Limb (tissue), 2 donors: ENCODE measurements around the gene ARHGEF39.

ENCODE experiments used
- DNase-seq, 2 donors: peaks; one replicate each; pipeline ENCODE4 v3.0.0-alpha.2; 2016; ENCODE audit errors: extremely low spot score in 2 of 2

The ARHGEF39 gene

DNA sequence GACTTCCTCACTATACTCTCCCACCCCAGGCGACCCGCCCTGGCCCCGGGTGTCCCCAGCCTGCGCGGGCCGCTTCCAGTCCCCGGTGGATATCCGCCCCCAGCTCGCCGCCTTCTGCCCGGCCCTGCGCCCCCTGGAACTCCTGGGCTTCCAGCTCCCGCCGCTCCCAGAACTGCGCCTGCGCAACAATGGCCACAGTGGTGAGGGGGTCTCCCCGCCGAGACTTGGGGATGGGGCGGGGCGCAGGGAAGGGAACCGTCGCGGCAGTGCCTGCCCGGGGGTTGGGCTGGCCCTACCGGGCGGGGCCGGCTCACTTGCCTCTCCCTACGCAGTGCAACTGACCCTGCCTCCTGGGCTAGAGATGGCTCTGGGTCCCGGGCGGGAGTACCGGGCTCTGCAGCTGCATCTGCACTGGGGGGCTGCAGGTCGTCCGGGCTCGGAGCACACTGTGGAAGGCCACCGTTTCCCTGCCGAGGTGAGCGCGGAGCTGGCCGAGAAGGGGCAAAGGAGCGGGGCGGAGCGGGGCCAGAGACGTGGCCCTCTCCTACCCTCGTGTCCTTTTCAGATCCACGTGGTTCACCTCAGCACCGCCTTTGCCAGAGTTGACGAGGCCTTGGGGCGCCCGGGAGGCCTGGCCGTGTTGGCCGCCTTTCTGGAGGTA is 10.9 kb upstream of the ARHGEF39 start:
- DNase-seq, result peak; percentile 73 to 88

DNA sequence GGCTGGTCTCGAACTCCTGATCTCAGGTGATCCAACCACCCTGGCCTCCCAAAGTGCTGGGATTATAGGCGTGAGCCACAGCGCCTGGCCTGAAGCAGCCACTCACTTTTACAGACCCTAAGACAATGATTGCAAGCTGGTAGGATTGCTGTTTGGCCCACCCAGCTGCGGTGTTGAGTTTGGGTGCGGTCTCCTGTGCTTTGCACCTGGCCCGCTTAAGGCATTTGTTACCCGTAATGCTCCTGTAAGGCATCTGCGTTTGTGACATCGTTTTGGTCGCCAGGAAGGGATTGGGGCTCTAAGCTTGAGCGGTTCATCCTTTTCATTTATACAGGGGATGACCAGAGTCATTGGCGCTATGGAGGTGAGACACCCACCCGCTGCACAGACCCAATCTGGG is 10.2 kb upstream of the ARHGEF39 start:
- no peak for DNase-seq

DNA sequence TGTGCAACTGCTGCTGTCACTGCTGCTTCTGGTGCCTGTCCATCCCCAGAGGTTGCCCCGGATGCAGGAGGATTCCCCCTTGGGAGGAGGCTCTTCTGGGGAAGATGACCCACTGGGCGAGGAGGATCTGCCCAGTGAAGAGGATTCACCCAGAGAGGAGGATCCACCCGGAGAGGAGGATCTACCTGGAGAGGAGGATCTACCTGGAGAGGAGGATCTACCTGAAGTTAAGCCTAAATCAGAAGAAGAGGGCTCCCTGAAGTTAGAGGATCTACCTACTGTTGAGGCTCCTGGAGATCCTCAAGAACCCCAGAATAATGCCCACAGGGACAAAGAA is 9.0 kb upstream of the ARHGEF39 start:
- DNase-seq, result no peak

DNA sequence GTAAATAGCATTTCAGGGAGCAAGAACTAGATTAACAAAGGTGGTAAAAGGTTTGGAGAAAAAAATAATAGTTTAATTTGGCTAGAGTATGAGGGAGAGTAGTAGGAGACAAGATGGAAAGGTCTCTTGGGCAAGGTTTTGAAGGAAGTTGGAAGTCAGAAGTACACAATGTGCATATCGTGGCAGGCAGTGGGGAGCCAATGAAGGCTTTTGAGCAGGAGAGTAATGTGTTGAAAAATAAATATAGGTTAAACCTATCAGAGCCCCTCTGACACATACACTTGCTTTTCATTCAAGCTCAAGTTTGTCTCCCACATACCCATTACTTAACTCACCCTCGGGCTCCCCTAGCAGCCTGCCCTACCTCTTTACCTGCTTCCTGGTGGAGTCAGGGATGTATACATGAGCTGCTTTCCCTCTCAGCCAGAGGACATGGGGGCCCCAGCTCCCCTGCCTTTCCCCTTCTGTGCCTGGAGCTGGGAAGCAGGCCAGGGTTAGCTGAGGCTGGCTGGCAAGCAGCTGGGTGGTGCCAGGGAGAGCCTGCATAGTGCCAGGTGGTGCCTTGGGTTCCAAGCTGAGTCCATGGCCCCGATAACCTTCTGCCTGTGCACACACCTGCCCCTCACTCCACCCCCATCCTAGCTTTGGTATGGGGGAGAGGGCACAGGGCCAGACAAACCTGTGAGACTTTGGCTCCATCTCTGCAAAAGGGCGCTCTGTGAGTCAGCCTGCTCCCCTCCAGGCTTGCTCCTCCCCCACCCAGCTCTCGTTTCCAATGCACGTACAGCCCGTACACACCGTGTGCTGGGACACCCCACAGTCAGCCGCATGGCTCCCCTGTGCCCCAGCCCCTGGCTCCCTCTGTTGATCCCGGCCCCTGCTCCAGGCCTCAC is 8.4 kb upstream of the ARHGEF39 start, which contains the start of gene CA9:
Gene CA9, plus strand, starts transcription at position 797 of the 893 bp plus-strand sequence. Its CDS starts 32 bp downstream, at position 829.
- DNase-seq, result peak in 1 of 2 donors; percentile 61

DNA sequence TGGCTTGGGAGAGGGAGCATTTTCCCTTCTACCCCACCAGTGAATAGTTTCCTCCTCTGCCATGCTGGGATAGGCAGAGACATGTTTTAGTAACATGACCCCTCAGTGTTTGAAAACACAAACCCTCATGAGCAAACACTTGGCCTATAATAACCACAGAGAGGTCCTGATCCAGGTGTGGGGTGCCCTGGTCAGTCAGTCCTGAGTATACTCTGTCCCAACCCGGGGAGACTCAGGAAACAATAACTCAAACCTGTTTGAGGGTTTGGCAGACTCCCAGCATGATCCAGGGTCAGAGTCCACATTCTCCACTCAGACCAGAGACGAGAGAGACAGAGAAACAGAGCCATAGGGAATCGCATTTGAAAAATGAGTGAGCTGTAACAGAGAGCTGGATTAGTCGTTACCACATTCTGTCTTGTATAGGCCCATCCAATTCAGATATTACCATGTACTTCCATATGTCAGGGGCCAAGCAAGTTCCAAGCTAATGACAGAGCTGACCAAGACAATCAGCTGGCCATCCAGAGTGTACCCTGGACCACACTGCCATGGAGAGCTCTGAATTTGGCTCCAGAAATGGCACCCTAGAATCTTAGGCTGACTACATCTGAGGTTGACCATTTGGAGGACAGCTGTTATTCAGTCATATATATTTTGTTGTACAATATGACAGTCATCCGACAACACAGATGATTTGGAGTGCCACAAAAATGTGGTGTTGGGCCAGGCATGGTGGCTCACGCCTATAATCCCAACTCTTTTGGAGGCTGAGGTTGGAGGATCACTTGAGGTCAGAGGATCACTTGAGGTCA is 4.5 kb upstream of the ARHGEF39 start:
- no peak for DNase-seq

DNA sequence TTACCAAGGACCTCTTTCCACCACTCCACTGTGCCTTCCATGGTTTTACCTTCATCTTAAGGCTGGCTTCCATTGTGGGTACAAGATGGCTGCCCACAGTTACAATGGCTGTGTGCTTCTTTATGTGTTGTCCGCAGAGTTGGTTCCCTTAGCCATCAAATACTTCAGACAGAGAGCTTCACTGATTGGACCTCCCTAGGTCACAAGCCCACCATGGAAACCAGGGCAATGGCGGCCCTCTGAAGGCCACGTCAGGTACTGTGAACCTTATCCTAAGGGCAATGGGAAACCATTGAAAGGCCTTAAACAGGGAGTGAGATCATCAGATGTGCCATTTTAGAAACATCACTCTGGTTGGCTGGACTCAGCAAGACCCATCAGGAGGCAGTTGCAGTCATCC is 2.9 kb upstream of the ARHGEF39 start:
- DNase-seq, result no peak

DNA sequence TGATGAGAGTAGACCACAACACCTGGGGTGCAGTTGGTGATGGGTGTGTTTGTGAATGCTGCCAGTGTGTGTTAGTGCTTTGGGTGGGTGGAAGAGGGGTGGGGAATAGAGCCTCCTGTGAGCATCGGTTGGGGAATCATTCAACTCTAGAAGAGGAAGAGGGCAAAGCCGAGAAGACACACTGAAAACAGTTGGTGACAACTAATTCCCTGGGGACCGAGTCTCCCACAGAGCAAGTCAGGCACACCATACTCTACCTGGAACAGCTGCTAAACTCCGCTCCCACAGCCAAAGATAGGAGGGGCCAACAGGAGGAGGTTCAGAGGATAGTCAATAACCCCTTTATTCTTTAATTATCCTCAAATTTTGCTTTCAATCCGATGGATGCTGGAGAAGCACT is 1.6 kb upstream of the ARHGEF39 start:
- no peak for DNase-seq

DNA sequence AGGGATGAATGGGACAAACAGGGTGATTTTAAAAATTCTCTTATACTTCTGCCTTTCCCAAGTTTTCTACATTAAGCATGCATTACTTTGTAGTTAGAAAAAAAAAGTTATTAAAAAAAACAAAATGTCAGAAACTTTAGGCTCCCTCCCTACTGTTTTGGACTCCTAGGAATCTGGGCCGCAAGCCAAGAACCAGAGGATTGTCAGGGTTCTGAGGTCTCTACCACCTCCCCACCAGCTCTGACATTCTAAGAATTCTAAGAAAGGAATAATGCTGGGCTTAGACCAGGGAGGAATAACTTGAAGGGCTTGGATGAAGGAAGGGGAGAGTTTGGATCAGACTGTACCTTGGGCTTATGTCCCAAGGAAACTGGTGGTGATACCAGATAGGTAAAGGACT is 1.1 kb upstream of the ARHGEF39 start:
- DNase-seq, result no peak

DNA sequence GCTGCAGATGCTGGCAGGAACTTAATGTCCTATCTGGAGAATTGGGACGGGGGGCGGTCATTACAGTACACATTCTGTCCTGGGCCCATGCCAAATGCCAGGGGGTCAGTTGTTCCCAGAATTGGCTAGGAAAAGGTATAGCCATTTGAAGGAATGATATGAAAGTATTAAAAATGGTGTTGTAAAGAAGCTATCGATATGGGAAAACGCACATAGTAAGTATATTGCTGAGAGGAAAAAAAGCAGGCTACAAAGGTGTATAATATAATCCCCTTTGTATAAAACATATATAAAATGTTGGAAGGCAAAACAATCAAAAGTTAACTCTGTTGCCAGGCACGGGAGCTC is 450 bp upstream of the ARHGEF39 start:
- no peak for DNase-seq

DNA sequence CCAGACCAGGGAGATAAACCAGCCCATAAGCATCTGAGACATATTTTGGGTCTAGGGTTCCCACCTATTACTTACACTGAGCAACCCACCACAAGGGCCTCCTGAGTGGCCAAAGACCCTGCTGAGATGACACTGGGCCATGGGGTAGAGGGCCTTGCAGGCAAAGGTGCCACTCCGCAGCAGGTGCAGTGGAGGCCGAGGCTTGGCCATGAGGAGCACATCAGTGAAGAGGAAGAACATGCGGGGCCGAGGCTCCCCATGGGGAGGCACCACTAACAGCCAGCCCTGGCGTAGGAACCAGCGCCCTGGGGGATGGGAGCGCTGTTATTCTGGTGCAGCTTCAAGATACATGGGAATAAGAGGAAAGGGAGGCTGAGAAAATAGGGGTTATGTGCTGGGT is 2.6 kb downstream of the ARHGEF39 start:
- DNase-seq, result no peak

DNA sequence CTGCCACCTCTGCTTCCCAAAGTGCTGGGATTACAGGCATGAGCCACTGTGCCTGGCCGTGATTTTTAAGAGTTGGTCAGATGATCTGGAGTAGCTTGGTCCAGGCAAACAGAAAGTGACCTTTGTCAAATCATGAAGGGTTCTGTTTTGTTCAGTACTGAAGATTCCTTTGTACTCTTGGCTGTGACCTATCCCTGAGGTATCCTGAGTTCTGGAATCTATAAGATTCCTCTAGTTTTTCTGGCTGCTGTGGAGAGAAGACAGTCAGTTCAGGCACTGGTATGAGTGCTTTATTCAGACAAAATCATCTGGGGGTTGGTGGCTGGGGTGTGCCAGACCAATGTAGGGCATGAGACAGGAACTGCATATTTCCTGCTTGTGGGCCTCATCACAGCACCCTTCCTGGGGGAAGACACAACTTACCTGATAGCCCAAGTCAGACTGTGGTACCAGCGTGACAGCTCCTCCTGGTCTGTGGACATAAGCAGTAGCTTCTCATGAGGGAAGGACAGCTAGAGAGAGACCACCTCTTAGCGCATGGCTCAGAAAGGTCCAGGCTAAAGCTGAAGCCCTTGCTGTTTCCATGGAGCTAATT is 3.1 kb downstream of the ARHGEF39 start:
- DNase-seq, result no peak

DNA sequence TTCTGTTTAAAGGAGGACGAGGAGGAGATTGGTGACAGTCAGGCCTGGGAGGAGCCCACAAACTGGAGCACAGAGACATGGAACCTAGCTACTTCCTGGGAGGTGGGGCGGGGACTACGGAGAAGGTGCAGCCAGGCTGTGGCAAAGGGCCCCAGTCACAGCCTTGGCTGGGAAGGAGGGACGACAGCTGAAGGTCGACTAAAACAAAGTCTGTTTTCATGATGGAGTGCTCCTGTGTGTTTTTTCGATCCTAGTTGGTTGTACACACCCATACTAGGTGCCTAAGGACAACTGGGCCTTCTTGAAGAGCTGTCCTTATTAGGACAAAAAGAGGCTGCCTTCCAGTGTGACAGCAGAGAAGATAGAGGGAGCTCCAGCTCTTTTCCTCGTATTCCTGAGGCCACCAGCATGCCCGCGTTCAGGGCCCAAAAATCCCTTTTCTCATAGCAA is 4.0 kb downstream of the ARHGEF39 start:
- no peak for DNase-seq

DNA sequence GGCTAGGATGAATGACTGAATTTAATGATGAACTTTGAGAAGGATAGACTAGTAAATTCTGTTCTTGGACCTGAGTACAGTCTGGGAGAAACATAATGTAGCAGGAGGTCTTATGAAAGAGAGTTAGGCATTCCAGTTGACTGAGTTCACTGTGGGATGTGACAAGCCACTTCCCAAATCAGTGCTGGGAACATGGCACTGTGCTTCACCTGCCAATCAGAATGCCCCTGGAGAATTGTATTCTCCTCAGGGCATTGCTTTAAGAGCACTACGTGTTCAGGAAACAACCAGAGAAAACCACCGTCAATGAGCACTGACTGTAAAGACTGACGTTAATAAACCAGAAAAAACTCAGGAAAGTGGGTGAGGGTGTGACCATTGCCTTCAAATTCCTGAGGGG is 5.7 kb downstream of the ARHGEF39 start:
- no peak for DNase-seq

DNA sequence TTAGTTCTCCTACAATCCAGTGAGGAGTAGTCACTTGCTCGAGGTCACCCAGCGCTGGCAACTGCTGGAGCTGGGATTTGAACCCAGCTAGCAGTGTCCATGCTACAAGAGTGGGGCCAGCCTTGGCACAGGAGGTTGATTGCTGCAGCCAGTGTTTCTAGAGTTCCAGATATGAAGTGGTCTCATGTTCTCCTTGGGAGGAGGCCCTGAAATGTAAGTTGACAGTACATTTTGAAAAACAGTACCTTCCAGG is 6.1 kb downstream of the ARHGEF39 start:
- peak; percentile 47 to 57 for DNase-seq

DNA sequence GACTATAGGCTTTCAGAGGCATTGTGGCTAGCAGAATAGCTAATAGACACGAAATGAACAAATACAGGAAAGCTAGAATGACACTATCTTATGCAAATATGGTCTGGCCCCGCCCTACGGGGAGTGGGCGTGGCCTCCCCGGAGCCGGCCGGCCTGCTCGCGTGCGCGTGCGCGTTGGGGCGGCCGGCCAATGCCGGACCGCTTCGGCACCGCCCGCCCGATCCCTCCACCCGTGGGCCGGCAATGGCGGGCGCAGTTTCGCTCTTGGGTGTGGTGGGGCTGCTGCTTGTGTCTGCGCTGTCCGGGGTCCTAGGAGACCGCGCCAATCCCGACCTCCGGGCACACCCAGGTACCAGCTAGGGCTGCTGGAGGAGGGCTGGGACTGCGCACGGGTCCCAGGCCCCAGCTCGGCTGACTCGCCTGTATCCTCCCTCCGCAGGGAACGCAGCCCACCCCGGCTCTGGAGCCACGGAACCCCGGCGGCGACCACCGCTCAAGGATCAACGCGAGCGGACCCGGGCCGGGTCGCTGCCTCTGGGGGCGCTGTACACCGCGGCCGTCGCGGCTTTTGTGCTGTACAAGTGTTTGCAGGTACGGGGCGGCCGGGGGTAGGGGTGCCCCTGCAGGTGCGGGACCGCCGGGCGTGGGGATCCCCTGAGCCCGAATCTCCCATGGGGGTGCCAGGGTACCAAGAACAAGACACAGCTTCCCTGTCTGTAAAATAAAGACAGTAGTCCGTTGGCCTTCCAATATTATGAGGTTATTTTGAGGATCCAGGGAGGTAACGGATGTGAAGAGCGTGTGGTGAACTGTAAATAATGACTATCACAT is 6.6 kb downstream of the ARHGEF39 start, which contains the start of gene CCDC107:
Gene CCDC107, plus strand, starts transcription at position 156 of the 831 bp plus-strand sequence. Its CDS starts 88 bp downstream, at position 244.
- DNase-seq, result peak; percentile 88 to 94

DNA sequence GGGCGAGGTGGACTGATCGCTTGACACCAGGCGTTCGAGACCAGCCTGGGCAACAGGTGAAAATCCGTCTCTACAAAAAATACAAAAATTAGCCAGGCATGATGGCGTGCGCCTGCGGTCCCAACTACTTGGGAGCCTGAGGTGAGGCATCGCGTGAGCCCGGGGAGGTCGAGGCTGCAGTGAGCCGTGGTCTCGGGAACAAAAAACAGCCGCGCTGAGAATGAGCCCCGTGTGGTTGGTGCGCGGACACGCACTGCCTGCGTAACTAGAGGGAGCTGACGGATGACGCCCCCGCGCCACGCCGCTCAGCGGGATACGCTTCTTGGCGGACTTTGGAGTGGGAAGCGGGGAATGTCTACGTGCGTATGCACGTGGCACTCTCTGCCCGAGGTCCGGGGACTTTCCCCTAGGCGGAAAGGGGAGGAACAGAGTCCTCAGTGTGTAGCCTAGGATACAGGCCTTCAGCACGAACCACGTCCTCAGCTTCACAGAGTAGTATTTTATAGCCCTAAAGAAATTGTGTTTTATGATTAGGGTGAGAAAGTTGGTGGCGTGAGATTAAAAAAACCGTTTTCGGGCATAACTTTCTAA is 7.4 kb downstream of the ARHGEF39 start, which contains the start of gene RMRP:
Gene RMRP, minus strand, starts transcription at position 474 of the 591 bp plus-strand sequence.
- DNase-seq, result peak; percentile 97 to 99

DNA sequence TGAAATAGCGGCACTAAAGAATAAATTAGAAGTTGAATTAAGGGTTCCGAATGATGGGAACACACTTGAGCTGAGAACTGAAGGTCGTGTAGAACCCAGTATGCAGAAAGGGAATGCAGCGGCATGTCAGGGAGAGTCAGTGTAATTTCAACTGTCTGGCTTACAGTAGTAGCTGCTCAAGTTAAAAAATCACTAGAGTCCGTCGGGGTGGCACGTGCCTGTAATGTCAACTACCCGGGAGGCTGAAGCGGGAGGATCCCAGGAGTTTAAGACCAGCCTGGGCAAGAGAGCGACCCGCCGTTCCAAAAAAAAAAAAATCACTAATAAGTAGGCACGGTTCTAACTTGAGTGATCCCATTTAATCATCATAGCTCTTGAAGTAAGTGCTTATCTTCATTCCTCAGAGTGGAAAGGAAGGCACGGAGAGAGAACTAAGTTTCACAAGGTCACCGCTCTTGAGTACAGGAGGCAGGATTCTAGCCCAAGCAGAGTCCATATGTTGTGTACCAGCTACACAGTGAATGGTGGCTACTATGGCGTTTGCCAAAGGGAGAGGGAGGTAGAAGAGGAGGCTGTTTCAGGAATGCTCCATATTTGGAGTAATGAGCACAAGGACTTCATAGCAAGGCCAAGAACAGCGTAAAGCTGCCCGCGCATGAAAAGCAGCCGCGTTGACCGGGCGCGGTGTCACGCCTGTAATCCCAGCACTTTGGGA is 8.0 kb downstream of the ARHGEF39 start:
- peak in 1 of 2 donors; percentile 63 for DNase-seq

DNA sequence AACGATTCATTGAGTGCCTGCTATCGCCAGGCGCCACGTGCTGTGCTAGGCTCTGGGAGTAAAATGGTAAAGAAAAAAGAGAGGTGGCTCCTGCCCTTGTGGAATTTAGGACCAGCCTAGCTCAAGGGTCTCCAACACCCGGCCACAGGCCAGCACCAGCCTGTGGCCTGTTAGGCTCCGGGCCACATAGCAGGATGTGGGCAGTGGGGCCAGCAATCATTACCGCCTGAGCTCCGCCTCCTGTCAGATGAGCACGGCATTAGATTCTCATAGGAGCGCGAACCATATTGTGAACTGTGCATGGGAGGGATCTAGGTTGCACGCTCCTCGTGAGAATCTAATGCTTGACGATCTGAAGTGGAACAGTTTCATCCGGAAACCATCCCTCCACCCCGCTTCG is 8.6 kb downstream of the ARHGEF39 start:
- no peak for DNase-seq

DNA sequence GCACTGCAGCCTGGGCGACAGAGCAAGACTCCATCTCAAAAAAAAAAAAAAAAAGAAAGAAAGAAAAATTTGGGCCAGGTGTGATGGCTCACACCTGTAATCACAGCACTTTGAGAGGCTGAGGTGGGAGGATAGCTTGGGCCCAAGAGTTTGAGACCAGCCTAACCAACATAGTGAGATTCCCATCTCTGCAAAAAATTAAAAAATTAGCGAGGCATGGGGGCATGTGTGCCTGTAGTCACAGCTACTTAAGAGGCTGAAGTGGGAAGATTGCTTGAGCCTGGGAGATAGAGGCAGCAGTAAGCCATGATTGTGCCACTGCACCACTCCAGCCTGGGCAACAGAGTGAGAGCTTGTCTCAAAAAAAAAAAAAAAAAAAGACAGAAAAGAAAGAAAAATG is 11.4 kb downstream of the ARHGEF39 start:
- no peak for DNase-seq

DNA sequence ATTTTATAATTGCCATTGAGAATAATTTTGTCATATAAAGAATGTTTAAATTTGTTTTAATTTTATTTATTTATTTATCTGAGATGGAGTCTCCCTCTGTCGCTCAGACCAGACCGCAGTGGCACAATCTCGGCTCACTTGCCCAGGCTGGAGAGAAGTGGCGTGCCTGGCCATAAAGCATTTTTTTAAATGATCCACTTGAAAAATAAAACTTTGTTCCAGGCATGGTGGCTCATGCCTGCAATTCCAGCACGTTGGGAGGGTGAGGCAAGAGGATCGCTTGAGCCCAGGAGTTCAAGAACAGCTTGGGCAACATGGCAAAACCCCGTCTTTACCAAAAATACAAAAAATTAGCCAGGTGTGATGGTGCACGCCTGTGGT is 12.2 kb downstream of the ARHGEF39 start:
- DNase-seq, result no peak
